ENCODE results near the gene PLCB2.

The PLCB2 gene

DNA sequence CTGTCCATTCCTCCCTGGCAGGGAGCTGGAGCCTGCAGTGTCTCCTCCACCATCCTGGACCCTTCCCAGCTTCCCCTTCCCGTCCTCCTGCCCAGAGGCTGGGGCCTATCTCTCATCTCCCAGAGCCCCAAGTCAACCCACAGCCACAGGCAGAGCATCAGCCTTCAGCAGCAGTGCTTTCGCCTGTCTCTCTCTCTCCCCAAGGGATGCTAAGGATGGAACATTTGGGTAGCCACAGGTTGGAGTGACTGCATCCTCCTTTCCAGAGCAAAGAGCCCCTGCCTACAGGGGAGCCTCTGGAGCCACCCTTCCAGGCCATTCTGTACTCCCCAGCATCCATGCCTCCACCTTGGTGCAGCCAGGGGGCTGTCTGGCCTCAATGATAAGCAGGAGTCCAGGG, 4.2 kb downstream of the PLCB2 start:
- no peak for DNase-seq (ENCODE audit: low read depth)

DNA sequence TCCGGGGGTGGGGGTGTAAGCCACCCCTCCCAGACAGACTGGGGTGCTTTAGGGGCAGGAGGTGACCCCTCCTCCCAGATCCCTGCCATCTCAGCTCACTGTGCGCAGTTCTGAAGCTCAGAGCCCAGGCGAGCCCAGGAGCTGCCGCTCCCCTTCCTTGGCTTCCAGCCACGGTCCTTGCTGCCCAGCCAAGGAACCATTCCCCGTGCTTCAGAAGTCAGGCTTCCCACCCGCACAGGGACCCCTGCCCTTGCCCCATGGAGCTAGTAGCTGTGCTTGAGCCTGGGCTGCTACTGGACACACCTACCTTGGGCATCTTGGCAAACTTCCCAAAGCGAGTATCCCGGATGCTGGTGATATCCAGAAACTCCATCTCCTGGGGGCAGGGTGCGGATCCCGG, 4.8 kb downstream of the PLCB2 start:
- no peak for DNase-seq (ENCODE audit: low read depth)

DNA sequence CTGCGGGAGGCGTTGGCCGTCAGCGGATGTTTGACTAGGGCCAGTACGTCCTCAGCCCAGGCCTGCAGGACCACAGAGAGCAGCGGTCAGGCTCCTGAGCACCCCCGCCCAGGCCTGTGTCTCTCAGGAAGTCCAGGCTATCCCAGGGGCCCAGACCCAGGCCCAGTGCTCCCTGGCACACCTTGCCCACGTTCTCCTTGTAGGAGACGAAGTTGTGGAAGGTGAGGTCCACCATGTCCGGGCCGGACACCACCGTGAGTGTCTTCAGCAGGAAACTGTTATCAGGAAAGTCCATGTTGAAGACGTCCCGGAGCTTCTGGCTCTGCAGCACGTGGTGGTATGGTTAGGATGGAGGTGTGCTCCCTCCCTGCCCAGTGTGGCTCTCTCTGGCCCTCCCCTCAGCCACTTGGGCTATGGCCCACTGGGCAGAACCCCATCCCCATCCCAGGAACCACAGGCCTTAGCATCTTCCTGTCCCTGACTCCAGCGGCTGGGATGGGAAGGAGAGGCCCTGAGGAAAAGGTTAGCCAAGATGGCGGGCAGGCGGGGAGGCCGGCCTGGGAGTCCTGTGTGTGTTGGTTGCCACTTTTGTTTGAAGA, 5.3 kb downstream of the PLCB2 start:
- DNase-seq (ENCODE audit: low read depth): no peak

DNA sequence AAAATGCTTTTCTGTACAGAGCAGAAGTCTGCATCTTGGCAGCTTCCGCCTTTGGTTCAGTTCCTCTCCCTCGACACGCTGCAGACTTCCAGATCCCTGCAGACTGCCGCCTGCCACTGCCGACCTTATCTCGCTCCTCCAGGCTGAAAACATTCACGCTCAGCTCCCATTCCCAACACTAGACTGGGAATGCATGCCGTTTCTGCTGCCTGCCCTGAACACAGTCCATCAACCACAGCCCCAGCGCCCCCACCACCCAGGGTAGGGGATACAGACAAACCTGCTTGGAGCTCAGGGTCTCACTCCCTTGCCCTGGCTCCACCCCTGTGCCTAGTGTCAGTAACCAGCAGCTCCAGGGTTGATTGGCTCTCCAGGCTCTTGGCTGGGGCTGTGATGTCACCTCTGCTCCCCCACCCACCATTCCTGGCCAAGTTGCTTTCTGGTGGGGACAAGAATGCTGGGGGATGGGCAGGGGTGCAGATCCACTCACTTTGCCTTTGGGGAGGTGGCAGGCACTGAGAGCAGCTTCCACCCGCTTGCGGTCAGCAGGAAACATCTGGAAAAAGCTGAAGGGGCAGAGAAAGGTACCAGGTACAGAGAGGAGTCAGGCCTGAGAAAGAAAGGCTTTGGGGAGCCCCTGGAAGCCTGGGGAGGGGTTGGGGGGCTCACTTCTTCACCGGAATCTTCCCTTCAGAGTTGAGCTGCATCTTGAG, 6.1 kb downstream of the PLCB2 start:
- no peak for DNase-seq (ENCODE audit: low read depth)

DNA sequence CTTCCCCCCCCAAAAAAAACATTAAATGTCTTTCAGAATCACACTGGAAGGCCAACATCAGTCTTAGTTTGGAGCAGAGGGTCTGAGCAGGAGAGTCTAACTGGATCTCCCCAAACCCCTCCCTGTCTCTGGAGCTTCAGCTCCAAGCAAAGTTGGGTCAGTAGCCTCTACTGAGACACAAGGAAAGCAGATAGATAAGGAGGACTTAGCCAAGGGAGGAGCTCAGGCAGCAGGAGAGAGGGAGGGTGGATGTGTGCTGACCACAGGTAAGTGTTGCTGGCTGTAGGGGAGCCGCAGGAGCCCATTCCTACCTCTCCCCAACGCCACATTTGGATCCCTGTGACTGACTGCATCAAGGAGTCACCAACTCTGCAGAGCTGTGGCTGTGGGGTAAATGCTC, 7.0 kb downstream of the PLCB2 start:
- no peak for DNase-seq (ENCODE audit: low read depth)

DNA sequence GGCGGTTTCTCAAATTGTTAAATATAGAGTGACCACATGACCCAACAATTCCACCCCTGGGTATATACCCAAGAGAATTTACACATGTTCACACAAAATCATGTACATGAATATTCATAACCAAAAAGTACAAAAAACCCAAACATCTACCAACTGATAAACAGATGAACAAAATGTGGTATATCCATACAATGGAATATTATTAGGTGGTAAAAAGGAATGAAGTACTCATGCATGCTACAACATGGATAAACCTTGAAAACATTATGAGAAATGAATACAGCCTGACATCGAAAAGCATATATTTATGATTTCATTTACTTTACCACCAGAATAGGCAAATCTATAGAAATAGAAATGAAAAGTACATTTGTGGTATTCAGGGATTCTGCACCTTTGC, 7.4 kb downstream of the PLCB2 start:
- no peak for DNase-seq (ENCODE audit: low read depth)

DNA sequence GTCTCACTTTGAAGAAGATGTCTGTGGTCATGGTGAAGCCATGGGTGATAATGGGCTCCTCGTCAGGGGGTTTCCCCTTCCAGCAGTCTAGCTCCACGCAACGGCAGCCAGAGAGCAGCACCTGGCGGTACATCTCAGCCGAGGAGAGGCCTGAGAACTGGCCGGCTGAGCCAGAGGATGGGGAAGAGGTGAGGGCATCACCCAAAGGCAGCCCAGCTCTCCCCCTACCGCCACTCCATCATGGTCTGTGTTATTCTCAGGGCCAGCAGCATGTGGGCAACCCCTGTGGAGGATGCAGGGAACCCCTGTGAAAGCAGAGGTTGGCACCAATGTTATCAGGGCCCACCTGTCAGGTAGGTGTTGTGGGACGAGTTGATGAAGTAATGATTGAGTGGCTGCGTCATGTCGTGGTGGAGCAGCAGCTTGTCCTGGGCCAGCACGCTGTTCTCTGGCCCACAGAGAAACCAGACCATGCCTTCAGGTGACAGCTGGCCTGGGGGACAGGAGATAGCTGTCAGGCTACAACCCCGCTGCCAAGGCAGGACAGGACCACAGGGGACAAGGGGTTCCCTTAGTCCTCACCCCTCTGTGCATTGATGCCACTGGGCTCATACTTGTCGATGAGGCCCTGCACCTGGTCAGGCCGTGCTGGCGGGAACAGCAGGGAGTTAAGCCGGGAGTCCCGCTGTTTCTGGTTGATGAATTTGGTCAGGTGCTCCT, 9.4 kb downstream of the PLCB2 start:
- DNase-seq (ENCODE audit: low read depth): no peak

DNA sequence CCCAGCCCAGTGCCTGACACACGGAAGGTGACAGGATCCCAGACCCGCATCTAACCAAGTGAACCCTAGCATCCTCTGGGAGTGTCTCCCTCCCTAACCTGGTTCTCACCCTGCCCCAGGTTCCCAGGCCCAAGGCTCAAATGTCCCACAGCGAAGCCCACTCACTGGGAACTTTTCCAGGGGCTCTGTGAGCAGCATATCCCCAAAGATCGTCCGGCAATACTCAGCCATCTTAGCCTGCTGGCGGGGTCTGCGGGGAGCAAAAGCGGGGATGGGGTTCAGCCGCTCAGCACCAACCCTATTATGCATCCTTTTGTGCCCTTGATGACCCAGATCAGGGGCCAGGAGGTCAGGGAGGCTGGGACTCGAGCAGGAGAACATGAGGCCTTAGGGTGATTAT, 10.4 kb downstream of the PLCB2 start:
- DNase-seq (ENCODE audit: low read depth): no peak

DNA sequence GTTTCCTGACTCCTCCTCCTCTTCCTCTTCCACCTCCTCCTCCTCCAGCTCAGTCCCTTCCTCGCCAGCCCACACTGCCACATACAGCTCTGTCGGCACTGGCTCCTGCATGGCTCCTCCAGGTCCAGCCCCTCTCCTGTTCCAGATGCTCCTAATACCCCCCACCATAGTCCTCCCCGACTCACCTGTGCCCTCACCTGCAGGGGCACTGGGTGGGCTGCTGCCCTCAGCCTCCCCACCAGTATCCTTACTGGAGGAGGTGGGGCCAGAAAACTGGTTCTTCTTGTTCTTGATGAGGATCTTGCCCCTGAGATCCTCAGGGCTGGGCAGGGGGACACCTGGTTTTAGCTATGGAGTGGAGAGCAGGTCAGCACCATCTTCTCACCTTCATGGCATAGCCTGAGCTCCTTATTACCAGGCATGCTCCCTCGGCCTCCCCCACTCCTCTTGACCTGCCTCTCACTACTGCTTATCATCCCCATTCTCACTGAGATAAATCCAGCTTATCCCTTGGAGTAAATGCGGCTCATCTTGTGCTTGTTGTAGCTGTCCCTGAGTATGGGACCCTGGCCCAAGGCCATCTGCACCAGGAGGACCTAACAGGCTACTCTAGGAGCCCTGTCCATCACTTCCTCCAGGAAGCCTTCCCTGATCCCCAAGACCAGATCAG, 11.0 kb downstream of the PLCB2 start:
- DNase-seq (ENCODE audit: low read depth): no peak

DNA sequence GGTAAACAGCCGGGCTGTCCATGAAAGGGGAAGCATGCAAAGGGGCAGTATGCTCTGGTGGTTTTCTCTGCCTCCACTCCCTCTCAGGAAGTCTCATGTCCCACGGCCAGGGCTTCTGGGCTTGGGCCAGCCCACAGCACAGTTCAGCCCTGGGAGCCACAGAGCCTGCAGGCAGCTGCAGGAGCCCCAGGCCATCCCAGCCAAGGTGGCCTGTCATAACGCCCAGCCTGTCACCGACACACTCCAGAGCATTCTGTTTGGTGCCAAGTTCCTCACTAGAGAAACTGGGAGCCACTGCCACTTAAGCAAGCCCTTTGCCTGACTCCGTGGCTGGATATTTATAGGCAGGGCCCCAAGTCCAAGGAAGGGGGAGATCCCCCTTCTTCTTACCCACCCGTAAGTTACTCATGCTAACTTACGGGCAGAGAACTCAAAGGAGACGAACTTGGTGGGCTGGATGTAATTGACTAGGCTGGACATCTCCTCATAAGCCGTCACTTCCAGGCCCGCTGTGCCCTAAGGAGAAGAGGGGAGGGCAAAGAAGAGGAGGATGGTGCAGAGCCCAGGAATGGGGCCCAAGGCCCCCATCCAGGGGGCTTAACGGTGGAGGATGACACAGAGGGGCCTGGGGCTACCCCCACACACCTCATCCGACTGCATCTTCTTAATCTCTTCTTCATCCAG, 11.7 kb downstream of the PLCB2 start:
- no peak for DNase-seq (ENCODE audit: low read depth)

DNA sequence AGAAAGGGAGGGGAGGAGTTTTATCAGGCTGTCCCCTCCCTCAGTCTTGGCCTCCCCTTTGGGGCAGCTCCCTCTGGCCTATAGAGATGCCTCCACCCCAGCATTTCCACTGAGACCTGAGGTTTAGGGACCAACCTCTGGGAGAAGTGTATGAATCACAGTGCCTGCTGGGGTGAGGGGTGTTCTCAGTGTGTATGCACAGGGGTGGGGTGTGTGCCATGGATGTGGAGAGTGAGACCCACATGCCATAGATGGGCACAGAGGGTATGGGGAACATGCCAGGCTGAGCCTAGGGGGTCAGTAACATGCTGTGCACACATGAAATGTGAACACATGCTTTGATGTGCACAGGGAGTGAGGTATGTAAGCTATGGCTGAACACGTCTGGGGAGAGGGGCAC, 12.4 kb downstream of the PLCB2 start:
- DNase-seq (ENCODE audit: low read depth): no peak

DNA sequence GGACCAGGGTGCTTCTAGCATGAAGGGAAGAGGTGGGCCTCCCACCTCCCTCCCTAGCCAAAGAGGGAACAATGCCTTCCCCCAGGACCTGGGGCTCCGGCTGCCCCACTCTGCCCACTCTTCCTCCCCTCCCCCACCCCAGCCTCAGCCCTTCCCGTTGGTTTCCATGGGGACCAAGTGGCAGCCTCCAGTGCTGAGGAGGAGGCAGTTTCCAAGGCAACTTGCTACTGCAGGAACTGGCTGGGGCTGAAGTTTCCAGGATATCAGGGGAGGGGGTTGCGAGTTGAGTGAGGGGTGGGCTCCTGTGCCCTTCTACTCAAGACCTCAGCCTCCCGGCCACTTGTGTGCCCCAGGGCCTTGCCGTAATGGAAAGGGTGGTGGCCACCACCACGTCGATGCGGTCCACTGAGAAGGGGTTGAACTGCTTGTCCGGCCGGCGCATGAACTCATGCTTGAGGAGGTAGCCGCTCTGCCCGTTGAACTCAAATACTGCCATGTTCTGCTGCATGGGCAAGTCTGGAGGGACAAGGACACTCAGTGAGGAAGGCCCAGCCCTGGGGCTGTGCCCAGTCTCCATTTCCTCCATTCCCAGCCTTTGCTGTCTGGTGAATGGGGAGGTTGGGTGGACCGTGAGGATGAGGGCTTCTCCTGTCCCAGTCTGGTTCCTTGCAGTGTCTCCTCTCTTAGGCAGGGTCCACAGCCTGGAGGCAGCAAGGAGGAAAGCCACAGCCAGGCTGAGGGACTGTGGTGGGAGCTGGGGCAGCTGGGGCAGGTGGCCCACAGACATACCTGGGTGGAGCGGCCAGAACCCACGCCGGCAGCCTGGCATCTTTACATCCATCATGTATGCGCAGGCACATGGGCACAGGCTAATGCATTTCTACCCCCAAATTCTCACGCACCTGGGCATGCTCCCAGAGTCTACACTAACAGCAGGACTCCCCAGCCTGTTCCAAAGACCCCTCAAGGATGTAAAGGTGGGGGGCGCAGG, 13.5 kb downstream of the PLCB2 start:
- no peak for DNase-seq (ENCODE audit: low read depth)

DNA sequence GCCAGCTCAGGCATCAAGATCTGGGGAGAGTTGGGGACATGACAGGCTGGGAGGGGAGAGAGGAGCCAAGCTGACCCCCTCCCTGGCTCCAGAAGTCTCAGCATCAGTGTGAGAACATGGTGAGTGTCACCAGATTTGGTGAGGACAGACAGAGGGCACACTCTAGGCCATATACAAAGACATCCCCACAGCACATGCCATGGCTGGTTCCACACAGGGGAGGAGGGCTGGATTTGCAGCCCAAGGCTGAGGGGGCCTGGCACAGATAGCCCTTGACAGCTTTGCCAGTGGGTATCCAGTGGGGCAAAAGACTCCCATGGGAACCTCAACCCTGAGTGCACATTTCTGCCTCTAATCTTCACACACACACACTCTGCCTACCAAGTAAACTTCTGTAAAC, 14.7 kb downstream of the PLCB2 start:
- DNase-seq (ENCODE audit: low read depth): no peak

DNA sequence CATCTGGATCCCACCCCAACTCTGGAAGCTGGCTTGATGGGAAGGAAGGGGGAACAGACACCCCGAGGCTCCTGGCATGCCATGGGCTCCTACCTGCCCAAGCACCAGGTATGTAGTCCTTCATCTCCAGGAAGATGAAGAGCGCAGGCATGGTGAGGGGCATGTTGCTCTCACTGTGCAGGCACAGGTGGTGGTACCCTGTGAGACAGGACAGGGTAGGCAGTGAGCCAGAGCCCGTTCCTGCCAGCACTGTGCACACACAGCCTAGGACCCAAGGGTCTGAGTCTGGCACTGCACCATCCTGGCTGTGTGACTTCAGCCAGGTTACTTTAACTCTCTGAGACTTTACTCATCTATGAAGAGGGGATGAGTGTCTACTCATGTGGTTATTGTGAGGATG, 15.5 kb downstream of the PLCB2 start:
- DNase-seq (ENCODE audit: low read depth): no peak

DNA sequence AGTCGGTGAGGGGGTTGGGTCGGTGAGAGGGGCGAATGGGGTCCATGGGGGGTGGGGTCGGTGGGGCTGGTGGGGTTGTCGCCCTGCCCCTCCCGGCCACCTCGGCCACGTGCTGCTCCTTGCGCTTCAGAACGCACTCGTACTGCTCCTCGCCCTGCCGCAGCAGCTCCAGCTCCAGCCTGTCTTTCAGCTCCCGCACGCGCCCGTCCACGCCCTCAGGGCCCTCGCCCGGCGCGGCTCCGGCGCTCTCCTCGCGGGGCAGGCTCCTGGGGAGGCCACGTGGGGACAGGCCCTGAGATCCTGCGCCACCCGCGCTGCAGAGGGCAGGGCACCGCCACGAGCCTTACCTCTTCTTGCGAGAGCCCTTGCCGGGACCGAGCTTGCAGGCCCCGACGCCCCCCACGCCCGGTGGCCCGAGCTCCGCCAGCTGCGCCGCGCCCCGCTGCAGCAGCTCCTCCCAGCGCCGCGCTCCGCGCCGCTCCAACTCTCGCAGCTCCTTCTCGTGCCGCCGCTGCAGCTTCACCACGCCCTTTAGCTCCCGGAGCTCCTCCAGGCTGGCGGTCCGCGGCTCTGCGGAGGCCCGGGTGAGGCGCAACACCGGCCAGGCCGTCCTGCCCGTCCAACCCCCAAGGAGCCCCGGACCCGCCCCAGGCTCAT, 16.7 kb downstream of the PLCB2 start:
- DNase-seq (ENCODE audit: low read depth): no peak

DNA sequence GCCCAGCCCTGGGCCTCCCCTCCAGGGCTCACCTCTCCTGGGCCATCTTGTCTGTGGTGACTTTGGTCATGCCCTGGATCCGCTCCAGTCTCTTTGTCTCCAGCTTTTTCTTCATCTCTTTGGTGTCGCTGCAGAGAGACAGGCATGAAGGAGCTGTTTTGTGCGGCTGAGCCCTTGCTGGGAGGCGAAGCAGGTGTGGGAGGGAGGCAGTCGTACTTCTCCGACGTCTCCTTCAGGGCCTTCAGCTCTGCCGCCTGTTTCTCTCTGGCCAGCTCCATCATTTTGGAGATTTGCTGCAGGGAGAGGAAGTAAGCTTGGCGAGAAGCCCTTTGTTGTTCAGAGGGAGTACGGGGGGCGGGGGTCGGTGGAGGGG, 17.2 kb downstream of the PLCB2 start:
- no peak for DNase-seq (ENCODE audit: low read depth)

DNA sequence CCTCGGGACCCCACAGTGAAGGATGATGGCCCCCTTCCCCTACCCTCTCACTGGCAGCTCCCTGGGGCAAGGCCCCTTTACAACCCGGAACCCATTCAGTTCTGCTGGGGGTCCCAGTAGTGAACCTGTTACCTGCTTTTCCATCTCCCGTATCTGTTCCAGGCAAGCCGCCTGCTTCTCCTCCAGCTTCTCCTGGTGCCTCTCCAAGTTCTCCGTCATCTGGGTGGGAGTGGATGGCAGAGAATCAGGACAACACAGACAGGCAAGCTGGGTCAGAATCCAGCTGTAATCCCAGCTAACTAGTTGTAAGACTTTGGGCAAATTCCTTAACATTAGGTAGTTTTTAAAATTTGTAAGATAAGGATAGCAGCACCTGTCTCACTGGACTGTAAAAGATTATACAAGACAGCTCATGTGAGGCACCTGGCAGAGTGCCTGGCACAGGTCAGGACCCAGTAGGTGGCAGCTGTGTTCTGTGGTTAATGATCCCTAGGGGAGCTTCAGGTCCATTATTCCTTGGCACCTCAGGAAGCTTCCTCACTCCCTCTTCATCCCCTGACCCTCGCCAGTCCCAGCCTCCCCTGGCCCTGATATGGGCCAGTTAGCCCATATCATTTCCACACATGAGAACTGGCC, 18.5 kb downstream of the PLCB2 start:
- no peak for DNase-seq (ENCODE audit: low read depth)

DNA sequence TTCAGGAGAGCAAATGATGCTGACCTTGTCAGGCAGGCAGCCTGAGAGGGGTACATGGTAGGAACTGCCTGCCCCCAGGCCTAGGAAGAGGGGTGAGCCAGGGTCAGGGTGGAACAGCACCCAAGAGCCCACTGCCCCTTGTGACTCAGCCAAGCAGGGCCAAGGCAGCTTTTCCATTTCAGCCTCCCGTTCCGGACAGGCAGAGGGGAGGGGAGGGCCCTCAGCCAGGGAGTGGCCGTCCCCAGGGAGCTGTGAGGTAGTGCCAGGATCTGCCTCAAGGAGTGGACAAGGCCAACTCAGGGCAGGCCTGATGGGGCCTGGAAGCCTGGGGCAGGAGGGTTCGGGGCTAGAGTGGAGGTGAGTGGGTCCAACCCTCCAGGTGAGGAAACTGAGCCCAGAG, 19.8 kb downstream of the PLCB2 start:
- no peak for DNase-seq (ENCODE audit: low read depth)

DNA sequence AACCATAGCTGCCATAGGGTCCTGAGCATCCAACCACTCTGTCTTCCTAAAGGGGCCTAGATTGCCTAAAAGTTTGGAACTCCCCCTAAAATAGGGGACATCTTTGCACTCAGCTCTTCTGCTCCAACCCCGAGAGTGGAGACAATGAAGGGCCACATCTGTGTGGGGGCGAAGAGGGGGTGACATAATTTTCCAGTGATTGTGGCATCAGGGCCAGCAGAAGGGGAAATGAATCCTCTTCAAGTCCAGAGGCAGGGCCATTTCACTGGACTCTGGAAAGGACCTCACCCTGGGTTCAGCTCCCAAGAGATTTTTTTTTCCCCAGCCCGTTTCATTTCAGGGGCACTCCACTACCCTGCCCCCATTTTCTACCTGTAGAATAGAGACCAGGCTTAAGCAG, 20.2 kb downstream of the PLCB2 start:
- DNase-seq (ENCODE audit: low read depth): no peak

DNA sequence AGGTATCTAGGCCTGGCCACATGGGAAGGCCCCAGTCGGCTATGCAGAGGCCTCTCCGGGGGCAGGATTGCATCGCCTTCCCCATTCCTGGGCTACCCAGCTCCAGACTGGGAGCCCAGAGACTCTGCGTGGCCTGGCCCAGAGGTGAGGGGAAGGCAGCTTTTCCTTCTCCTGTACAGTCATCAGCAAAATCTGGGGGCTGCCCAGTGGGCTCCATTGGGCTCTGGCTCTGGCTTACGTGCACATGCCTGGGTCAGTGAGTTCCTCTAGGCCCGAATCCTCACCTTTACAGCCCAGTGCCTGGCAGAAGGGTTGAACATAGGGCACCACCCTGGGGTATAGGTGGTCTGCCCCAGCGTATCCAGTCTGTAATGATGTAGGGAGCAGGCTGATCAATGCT, 20.9 kb downstream of the PLCB2 start:
- no peak for DNase-seq (ENCODE audit: low read depth)

Data from stimulated activated CD4-positive, alpha-beta T cell treated with anti-CD3 and anti-CD28 coated beads, Interleukin-2, amount 100 ng/mL, for 4 hours (primary cell).